Prostate gland (tissue), 2 donors: ENCODE results near the gene PSPN.

Experiments used
- CTCF ChIP-seq, 4 experiments: fragments of 200-600 bp in 2 of 4; fragments of 450-650 bp in 2 of 4; sonication (generic) in 2 of 4; IDR thresholded peaks; 1 replicate in 3 of 4; 2 replicates in 1 of 4; pipeline ENCODE4 v1.5.1; 2016 to 2019; ENCODE audit warnings: antibody characterized with exemption in 4 of 4, mild to moderate bottlenecking in 2 of 4, moderate library complexity in 2 of 4
- POLR2A ChIP-seq: fragments of 450-650 bp; IDR thresholded peaks from one replicate; pipeline ENCODE4 v1.6.1; 2016; ENCODE audit warnings: antibody characterized with exemption, mild to moderate bottlenecking
- POLR2AphosphoS5 ChIP-seq: sonication (generic); formaldehyde crosslinking; IDR thresholded peaks from one replicate; pipeline ENCODE4 v1.6.1; 2017; ENCODE audit warnings: antibody characterized with exemption

GRCh38 chr19:6387372-6387771 lies 11.6 kb upstream of the PSPN start:
- TF ChIP-seq CTCF (IDR thresholded peaks at IDR 0.05) = no peak
- no peak for TF ChIP-seq POLR2AphosphoS5
- TF ChIP-seq POLR2A = no peak
